SK-N-SH treated with all-trans-retinoic acid at 6 μM for 48 hours (cell line): Measurements from ENCODE around the gene HDAC4.

Experiments used
- ATAC-seq: fragments of 200-7000 bp; cut with Tn5 transposase; 3 replicates; pipeline ENCODE4 v1.9.1; 2020; ENCODE audit warnings: mild to moderate bottlenecking, moderate library complexity
- ARNTL ChIP-seq: fragments of 450-650 bp; formaldehyde crosslinking; IDR thresholded peaks from 2 replicates; pipeline ENCODE4 v1.5.0; 2020; ENCODE audit warnings: low read depth, mild to moderate bottlenecking, moderate library complexity, borderline replicate concordance
- CREB5 ChIP-seq: fragments of 250-450 bp; sonication (Bioruptor Pico); IDR thresholded peaks from 2 replicates; pipeline ENCODE4 v1.5.1; 2020; ENCODE audit warnings: low read depth, mild to moderate bottlenecking, moderate library complexity
- ESRRG ChIP-seq: fragments of 250-450 bp; sonication (Bioruptor Pico); IDR thresholded peaks from 2 replicates; pipeline ENCODE4 v1.6.1; 2021; ENCODE audit warnings: mild to moderate bottlenecking
- GLIS3 ChIP-seq: fragments of 250-450 bp; sonication (Bioruptor Pico); IDR thresholded peaks from 2 replicates; pipeline ENCODE4 v1.5.0; 2020; ENCODE audit warnings: mild to moderate bottlenecking, moderate library complexity
- ISL1 ChIP-seq: fragments of 250-450 bp; sonication (Bioruptor Pico); IDR thresholded peaks from 2 replicates; pipeline ENCODE4 v2.1.2; 2022; ENCODE audit warnings: mild to moderate bottlenecking, moderate library complexity
- OSR1 ChIP-seq: fragments of 250-450 bp; sonication (Bioruptor Pico); IDR thresholded peaks from 2 replicates; pipeline ENCODE4 v1.8.0; 2022; ENCODE audit warnings: moderate library complexity, mild to moderate bottlenecking, inconsistent platforms
- PATZ1 ChIP-seq: fragments of 250-450 bp; sonication (Bioruptor Pico); IDR thresholded peaks from 2 replicates; pipeline ENCODE4 v1.8.0; 2020; ENCODE audit warnings: mild to moderate bottlenecking, moderate library complexity, borderline replicate concordance
- POU6F1 ChIP-seq: fragments of 250-450 bp; sonication (Bioruptor Pico); IDR thresholded peaks from 2 replicates; pipeline ENCODE4 v1.8.0; 2021; ENCODE audit warnings: low read depth, mild to moderate bottlenecking, moderate library complexity, borderline replicate concordance
- PPARA ChIP-seq: fragments of 250-450 bp; sonication (Bioruptor Pico); IDR thresholded peaks from 2 replicates; pipeline ENCODE4 v1.5.0; 2020; ENCODE audit warnings: mild to moderate bottlenecking, borderline replicate concordance
- RARB ChIP-seq: fragments of 250-450 bp; sonication (Bioruptor Pico); IDR thresholded peaks from 2 replicates; pipeline ENCODE4 v1.8.0; 2021; ENCODE audit warnings: mild to moderate bottlenecking, moderate library complexity
- SNAI2 ChIP-seq: fragments of 250-450 bp; sonication (Bioruptor Pico); IDR thresholded peaks from 2 replicates; pipeline ENCODE4 v1.5.0; 2020; ENCODE audit warnings: mild to moderate bottlenecking, moderate library complexity
- TCF4 ChIP-seq: fragments of 250-450 bp; sonication (Bioruptor Pico); IDR thresholded peaks from 2 replicates; pipeline ENCODE4 v1.8.0; 2021; ENCODE audit warnings: mild to moderate bottlenecking, moderate library complexity, borderline replicate concordance
- TOX ChIP-seq: fragments of 250-450 bp; sonication (Bioruptor Pico); IDR thresholded peaks from 2 replicates; pipeline ENCODE4 v1.8.0; 2021; ENCODE audit warnings: mild to moderate bottlenecking, moderate library complexity, borderline replicate concordance
- TSHZ2 ChIP-seq: fragments of 250-450 bp; sonication (Bioruptor Pico); IDR thresholded peaks from 2 replicates; pipeline ENCODE4 v1.5.0; 2020; ENCODE audit warnings: mild to moderate bottlenecking, moderate library complexity
- ZC3H10 ChIP-seq: fragments of 250-450 bp; sonication (Bioruptor Pico); IDR thresholded peaks from 2 replicates; pipeline ENCODE4 v1.5.1; 2021; ENCODE audit warnings: mild to moderate bottlenecking, moderate library complexity
- ZFP3 ChIP-seq: fragments of 250-450 bp; sonication (Bioruptor Pico); IDR thresholded peaks from 2 replicates; pipeline ENCODE4 v1.5.0; 2020; ENCODE audit warnings: mild to moderate bottlenecking, moderate library complexity
- ZNF565 ChIP-seq: fragments of 450-650 bp; formaldehyde crosslinking; conservative IDR thresholded peaks from 2 replicates; pipeline ENCODE4 v1.5.0; 2020; ENCODE audit warnings: low read depth, mild to moderate bottlenecking, moderate library complexity
- ZNF70 ChIP-seq: fragments of 450-650 bp; formaldehyde crosslinking; IDR thresholded peaks from 2 replicates; pipeline ENCODE4 v1.5.0; 2020; ENCODE audit warnings: mild to moderate bottlenecking, moderate library complexity
- ZNF8 ChIP-seq: fragments of 450-650 bp; formaldehyde crosslinking; IDR thresholded peaks from 2 replicates; pipeline ENCODE4 v1.5.0; 2020; ENCODE audit warnings: mild to moderate bottlenecking, moderate library complexity

The HDAC4 gene

GRCh38 chr2:239292959-239293774, 107.7 kb downstream of the HDAC4 start:
- TF ChIP-seq GLIS3 (CRISPR knock-in tag) (no peak), SNAI2 (CRISPR knock-in tag) (no peak), RARB (no peak), ZNF8 (CRISPR knock-in tag) (no peak), POU6F1 (CRISPR knock-in tag) (no peak), ARNTL (CRISPR knock-in tag) (no peak), ISL1 (CRISPR knock-in tag) (no peak), CREB5 (no peak), TOX (CRISPR knock-in tag) (no peak), ZFP3 (no peak), PPARA (CRISPR knock-in tag) (no peak), ZNF565 (CRISPR knock-in tag) (no peak), ZNF70 (no peak), ESRRG (CRISPR knock-in tag) (no peak), OSR1 (CRISPR knock-in tag) (no peak), PATZ1 (no peak), TSHZ2 (CRISPR knock-in tag) (no peak), TCF4 (CRISPR knock-in tag) (no peak)
- ATAC-seq, result no peak

GRCh38 chr2:239292531-239292930, 108.3 kb downstream of the HDAC4 start:
- TF ChIP-seq OSR1 (CRISPR knock-in tag) (no peak), ZC3H10 (CRISPR knock-in tag) (no peak), PATZ1 (no peak)

GRCh38 chr2:239291475-239292350, 109.1 kb downstream of the HDAC4 start:
- ATAC-seq, result no peak
- TF ChIP-seq ARNTL (CRISPR knock-in tag) (no peak), ZNF8 (CRISPR knock-in tag) (no peak), CREB5 (no peak), ZNF565 (CRISPR knock-in tag) (no peak), ISL1 (CRISPR knock-in tag) (no peak), TCF4 (CRISPR knock-in tag) (no peak)
- TF ChIP-seq, all 23 proteins: peak for 0

More at GRCh38 chr2:239292531-239292930, 108.3 kb downstream of the HDAC4 start:
- ATAC-seq, result no peak
